Measurements from ENCODE around the gene TMEFF2.

Gene TMEFF2

GRCh38 chr2:192042126-192042525 lies 152.6 kb downstream of the TMEFF2 start:
- no peak for DNase-seq (ENCODE audit: low spot score)
- CTCF ChIA-PET = no interaction called here
- H3K27ac ChIP-seq = no peak overlapping the region
- TF ChIP-seq CTCF (conservative IDR thresholded peaks at IDR 0.05; ENCODE audit: low read depth) = no peak
- POLR2A ChIA-PET (ENCODE audit: low non-redundant PET) = no interaction called here

GRCh38 chr2:192038110-192038509 lies 156.6 kb downstream of the TMEFF2 start:
- H3K27ac ChIP-seq = no peak overlapping the region
- TF ChIP-seq CTCF (conservative IDR thresholded peaks at IDR 0.05; ENCODE audit: low read depth) = no peak
- CTCF ChIA-PET = interaction anchor here (0.6 kb wide), 1 partner anchor 26 kb away, joined by 4 read pairs; no protein-coding TSS in a partner anchor
- POLR2A ChIA-PET (ENCODE audit: low non-redundant PET) = no interaction called here
- no peak for DNase-seq (ENCODE audit: low spot score)

- no peak for DNase-seq (ENCODE audit: low spot score)
- TF ChIP-seq CTCF (conservative IDR thresholded peaks at IDR 0.05; ENCODE audit: low read depth) = no peak
- CTCF ChIA-PET = no interaction called here
- no peak overlapping the region for H3K27ac ChIP-seq
- POLR2A ChIA-PET (ENCODE audit: low non-redundant PET) = no interaction called here
Measured at GRCh38 chr2:192035731-192036442, 158.8 kb downstream of the TMEFF2 start.

GRCh38 chr2:192030856-192031255 lies 163.9 kb downstream of the TMEFF2 start:
- no peak overlapping the region for H3K27ac ChIP-seq
- CTCF ChIA-PET = interaction anchor here (0.6 kb wide), 1 partner anchor 672 kb away, joined by 3 read pairs; no protein-coding TSS in a partner anchor
- POLR2A ChIA-PET (ENCODE audit: low non-redundant PET) = no interaction called here
- no peak for TF ChIP-seq CTCF (conservative IDR thresholded peaks at IDR 0.05; ENCODE audit: low read depth)
- no peak for DNase-seq (ENCODE audit: low spot score)

- ChIA-PET CTCF (interaction anchor here (0.6 kb wide), 1 partner anchor 816 kb away, joined by 3 read pairs; no protein-coding TSS in a partner anchor), POLR2A (ENCODE audit: low non-redundant PET) (no interaction called here)
- TF ChIP-seq CTCF (conservative IDR thresholded peaks at IDR 0.05; ENCODE audit: low read depth) = no peak
- H3K27ac ChIP-seq = no peak overlapping the region
- no peak for DNase-seq (ENCODE audit: low spot score)
Measured at GRCh38 chr2:192030289-192030688, 164.4 kb downstream of the TMEFF2 start.

GRCh38 chr2:192029089-192029488 lies 165.6 kb downstream of the TMEFF2 start:
- H3K27ac ChIP-seq = no peak overlapping the region
- no peak for DNase-seq (ENCODE audit: low spot score)
- no peak for TF ChIP-seq CTCF (conservative IDR thresholded peaks at IDR 0.05; ENCODE audit: low read depth)
- ChIA-PET POLR2A (ENCODE audit: low non-redundant PET) (no interaction called here), CTCF (interaction anchor here (0.6 kb wide), 3 partner anchors 9 to 19 kb away, joined by 3 read pairs; no protein-coding TSS in a partner anchor)

Data from RWPE1 (cell line).